DMS 273 (cell line): ENCODE measurements around the gene RELL1.

Experiments
- DNase-seq: peaks from one replicate; lab custom pipeline; 2025; ENCODE audit not compliant: unreplicated experiment; lab: John Stamatoyannopoulos, UW

Gene RELL1

GRCh38 chr4:37641886-37642849 is 44.0 kb downstream of the RELL1 start:
- no peak for DNase-seq

GRCh38 chr4:37641352-37641751 is 44.8 kb downstream of the RELL1 start:
- no peak for DNase-seq

DNA sequence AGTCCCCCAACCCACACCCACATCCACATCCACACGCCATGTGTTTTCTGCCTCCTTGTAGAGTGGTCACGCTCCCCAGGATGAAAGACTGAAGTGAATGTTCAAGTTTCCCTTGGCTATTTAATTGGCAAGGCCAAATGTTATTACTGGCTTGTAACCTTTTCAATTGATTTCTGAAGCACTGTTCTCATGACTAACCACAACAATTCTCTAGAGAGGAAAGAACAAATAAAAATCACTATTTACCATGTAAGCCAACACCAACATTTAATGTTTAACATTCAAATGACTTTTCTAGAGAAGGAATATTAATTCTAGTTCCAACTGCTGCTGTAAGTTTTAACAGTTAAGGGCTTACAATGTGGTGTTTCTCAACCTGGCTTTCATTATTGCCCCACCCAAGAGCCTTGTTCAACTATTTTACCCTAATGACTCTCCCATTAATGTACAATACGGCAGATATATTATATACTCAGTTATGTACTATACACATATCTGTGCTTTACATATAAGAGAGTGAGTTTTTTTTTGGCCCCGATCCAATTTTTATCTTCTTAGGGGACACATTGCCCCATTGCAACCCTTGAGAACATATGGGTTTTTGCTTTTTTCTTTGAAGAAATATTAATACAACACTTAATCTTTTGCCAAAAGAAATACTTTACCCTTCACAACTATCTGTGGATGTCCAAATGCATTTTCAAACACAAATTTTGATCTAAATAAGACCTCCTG is 46.5 kb downstream of the RELL1 start:
- DNase-seq: peak; percentile 10

DNA sequence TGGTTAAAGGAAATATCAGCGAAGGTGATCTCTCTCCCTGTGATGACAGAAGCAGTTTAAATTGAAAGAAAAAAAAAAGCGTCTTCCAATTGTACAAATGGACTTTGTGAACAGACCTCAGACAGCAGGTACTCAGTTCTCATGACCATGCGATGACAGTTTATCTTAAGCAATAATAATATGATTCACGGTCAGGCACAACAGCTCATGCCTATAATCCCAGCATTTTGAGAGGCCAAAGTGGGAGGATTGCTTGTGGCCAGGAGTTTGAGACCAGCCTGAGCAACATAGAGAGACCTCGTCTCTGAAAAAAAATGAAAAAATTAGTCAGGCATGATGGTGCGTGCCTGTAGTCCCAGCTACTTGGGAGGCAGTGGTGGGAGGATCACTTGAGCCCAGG is 51.0 kb downstream of the RELL1 start:
- DNase-seq: no peak

DNA sequence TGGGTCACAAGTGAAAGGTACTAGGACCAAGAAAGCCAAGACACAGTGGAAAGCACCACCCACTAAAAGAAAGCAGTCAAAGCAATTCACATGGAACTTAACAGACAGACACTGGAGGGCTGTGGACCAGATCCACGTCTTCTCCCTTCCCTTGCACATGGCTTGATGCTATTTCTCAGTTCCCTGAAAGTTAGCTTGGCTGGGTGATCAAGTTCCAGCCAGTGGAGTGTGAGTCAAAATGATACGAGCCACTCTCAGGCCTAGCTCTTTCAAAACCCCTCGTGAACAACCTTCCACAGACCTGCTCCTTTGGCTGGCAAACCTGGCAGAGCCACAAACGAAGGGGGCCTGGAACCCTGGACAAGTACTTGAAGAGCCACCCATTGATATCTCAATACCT is 52.0 kb downstream of the RELL1 start:
- DNase-seq: no peak

DNA sequence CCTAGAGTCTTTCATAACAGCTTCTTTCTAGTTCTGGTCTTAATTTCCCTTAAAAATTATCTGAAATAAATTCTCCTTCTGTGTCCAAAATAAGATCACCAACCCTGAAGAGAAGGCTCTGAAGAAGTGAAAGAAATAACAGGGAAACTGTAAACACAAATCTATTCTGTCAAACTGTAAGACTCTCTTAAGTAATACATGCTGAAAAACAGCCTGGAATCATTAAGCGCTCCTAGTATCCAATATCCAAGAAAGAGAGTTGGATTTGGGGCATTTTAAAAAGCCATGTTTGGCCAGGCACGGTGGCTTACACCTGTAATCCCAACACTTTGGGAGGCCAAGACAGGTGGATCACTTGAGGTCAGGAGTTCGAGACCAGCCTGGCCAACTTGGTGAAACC is 53.3 kb downstream of the RELL1 start:
- DNase-seq: no peak

DNA sequence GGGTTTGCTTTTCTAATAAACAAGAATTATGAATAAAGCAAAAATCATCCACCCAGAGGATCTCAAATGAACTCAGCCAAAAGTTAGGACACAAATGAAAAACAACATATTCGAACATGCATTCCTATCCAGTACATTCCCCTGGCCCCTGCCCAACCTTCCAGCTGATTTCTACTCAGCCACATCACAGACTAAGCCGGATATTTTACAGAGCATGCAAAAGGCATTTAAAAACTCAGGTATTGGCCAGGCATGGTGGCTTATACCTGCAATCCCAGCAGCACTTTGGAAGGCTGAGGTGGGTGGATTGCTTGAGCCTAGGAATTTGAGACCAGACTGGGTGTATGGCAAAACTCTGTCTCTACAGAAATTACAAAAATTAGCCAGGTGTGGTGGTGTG is 54.6 kb downstream of the RELL1 start:
- DNase-seq: no peak

- no peak for DNase-seq
Observed at GRCh38 chr4:37629713-37630112, 56.5 kb downstream of the RELL1 start.

- peak; percentile 3 for DNase-seq
Observed at GRCh38 chr4:37628977-37629609, 57.1 kb downstream of the RELL1 start.

- no peak for DNase-seq
Observed at GRCh38 chr4:37627263-37627662, 58.9 kb downstream of the RELL1 start.

DNA sequence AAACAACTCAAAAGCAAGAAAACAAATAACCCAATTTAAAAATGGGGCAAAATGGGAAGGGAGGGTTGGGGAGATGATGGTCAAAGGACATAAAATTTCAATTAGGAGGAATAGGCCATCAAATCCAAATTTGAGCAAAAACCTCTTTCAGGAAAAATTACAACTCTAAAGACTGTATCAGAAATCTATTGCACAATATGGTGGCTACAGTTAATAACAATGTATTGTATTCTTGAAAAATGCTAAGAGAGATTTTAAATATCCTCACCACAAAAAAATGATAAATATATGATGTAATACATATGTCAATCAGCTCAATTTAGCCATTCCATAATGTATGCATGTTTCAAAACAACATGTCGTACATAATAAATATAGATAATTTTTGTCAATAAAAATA is 60.7 kb downstream of the RELL1 start:
- no peak for DNase-seq

GRCh38 chr4:37623940-37624339 is 62.2 kb downstream of the RELL1 start:
- DNase-seq: no peak

DNA sequence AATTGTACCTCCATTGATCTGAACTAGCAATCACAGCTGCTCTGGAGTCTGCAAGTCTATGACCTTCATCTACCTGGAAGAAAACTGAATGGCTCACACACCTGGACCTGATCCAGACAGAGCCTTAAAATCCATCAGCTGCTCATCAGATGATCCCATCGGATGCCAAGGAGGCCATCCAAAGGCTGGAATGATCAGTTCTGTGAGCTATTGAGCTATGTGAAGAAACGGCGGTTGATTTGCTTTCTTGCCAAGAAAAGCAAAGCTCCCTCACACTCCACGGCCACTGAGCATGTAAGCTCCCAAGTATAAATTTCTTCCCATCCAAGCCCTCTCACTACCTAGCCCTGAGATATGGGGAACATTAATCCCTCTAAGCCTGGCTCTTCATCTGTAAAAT is 63.1 kb downstream of the RELL1 start:
- no peak for DNase-seq

DNA sequence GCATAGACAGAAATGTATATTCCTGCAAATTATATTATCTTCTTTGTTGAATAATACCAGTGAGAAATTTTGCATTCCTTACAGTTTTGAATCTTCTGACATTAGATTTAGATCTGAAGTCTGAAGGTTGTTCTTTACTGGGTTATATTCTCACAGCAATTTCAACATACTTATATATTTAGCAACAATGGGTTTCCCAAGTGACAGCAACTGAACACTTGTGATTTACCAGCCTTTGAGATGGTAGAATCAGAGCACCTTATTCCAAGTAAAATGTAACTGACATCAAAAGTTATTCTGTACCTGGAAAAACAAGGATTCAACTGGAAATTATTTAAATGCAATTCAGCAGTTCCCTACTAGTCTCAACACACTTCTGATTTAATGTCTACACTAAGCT is 66.0 kb downstream of the RELL1 start:
- no peak for DNase-seq

- no peak for DNase-seq
Observed at GRCh38 chr4:37615720-37616063, 70.5 kb downstream of the RELL1 start.

DNA sequence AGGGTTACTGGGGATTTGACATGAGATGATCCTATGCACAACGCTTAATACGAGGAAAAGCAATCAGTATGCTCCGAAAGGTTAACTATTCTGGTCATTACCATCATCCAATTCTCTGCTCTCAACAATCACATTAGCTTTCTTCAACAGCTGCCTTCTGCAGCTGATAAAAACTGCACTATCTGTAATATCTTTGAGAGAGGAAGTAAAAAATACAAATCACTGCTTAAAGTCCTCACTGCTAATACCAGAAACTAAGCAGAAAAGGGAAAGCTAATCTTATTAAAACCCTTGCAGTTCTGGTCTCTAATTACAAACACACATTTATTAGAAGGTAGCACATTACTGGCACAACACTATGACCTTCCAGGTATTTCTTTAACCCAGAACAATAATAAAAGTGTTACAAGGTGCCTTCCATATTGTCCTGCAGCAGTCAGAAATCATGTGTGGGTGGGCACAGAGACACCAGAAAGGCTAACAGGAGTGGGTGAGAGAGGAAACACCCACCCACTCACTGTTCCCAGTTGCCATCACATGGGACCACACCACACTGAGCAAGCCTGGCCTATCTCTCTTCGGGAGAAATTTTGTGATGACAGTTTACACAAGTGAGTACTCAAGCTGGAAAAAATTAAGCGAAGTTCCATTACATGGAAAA is 71.0 kb downstream of the RELL1 start:
- no peak for DNase-seq

DNA sequence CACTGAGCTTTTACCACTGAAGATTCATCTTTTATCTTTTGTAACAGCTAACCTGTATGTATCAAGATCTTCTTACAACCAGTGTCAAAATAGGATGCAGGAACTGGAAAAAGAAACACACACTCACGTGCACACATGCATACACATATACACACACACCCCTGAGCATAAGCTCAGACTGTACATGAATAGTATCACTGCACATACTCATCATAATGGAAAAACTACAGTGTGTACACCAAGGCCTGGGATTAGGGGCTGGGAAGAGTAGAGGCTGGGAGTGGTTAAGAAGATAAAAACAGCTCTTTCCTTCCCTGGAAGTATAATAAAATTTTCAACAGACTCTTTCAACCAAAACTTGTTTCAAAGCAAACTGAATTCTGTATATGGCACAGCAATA is 73.4 kb downstream of the RELL1 start:
- no peak for DNase-seq

DNA sequence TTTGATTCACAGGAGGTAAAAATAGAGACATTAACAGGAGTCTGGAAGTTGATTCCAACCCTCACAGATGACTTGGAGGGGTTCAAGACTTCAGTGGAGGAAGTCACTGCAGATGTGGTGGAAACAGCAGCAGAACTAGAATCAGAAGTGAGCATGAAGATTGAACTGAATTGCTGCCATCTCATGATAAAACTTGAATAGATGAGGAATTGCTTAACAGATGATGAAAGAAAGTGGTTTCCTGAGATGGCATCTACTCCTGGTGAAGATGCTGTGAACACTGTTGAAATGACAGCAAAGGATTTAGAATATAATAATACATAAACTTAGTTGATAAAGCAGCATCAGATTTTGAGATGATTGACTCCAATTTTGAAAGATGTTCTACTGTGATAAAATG is 76.5 kb downstream of the RELL1 start:
- DNase-seq: no peak

- DNase-seq: no peak
Observed at GRCh38 chr4:37607018-37607417, 79.2 kb downstream of the RELL1 start.

- DNase-seq: no peak
Observed at GRCh38 chr4:37605843-37606565, 80.2 kb downstream of the RELL1 start.

GRCh38 chr4:37604461-37604860 is 81.7 kb downstream of the RELL1 start:
- no peak for DNase-seq
